Liver (tissue), 9 donors: Measurements from ENCODE around the gene NUP205. TPM values are rescaled to one million over a fixed set of nuclear protein-coding genes. Genes with fewer than 3 reads are reported as not detected.

Experiments
- DNase-seq: peaks from one replicate; pipeline ENCODE4 v3.0.0-alpha.2; 2017; ENCODE audit warnings: low spot score
- H3K27ac ChIP-seq, 2 donors: one replicate each; pipeline ENCODE4 v1.7.0; 2013; ENCODE audit warnings: inconsistent platforms in 2 of 2, low read length in 2 of 2, control low read depth in 1 of 2, low read depth in 1 of 2, mild to moderate bottlenecking in 1 of 2
- H3K27me3 ChIP-seq, 4 donors: one replicate each; pipeline versions ENCODE4 v1.6.1 to v1.7.0; 2013; ENCODE audit warnings: low read length in 3 of 4, inconsistent platforms in 1 of 4, mild to moderate bottlenecking in 1 of 4, moderate library complexity in 1 of 4; ENCODE audit not compliant: control insufficient read depth in 4 of 4, insufficient read depth in 4 of 4
- H3K36me3 ChIP-seq, 4 donors: one replicate each; pipeline versions ENCODE4 v1.6.1 to v1.7.0; 2013; ENCODE audit warnings: low read length in 3 of 4, mild to moderate bottlenecking in 3 of 4, low read depth in 1 of 4, moderate library complexity in 1 of 4; ENCODE audit not compliant: control insufficient read depth in 4 of 4, insufficient read depth in 3 of 4
- H3K4me1 ChIP-seq, 4 donors: one replicate each; pipeline versions ENCODE4 v1.6.1 to v1.7.0; 2013; ENCODE audit warnings: low read length in 3 of 4, mild to moderate bottlenecking in 3 of 4, moderate library complexity in 1 of 4; ENCODE audit not compliant: control insufficient read depth in 4 of 4, insufficient read depth in 4 of 4
- H3K4me3 ChIP-seq, 3 donors: one replicate each; pipeline versions ENCODE4 v1.6.1 to v1.7.0; 2013; ENCODE audit warnings: low read length in 3 of 3, control low read depth in 1 of 3, low read depth in 1 of 3, mild to moderate bottlenecking in 1 of 3
- H3K9ac ChIP-seq, 2 donors: one replicate each; pipeline ENCODE4 v1.7.0; 2013; ENCODE audit warnings: low read length in 2 of 2, mild to moderate bottlenecking in 2 of 2, moderate library complexity in 2 of 2, control low read depth in 1 of 2, low read depth in 1 of 2
- H3K9me3 ChIP-seq, 4 donors: one replicate each; pipeline versions ENCODE4 v1.6.1 to v1.7.0; 2013; ENCODE audit warnings: low read length in 3 of 4; ENCODE audit not compliant: control insufficient read depth in 4 of 4
- CTCF ChIP-seq: fragments of 150-350 bp; IDR thresholded peaks from 2 replicates; pipeline ENCODE4 v1.5.1; 2017; ENCODE audit warnings: improper control_type of control experiment, low read depth, low read length; ENCODE audit not compliant: missing input control
- EGR1 ChIP-seq, 2 donors: IDR thresholded peaks; 2 replicates each; pipeline ENCODE4 v1.6.1; 2016 to 2018; ENCODE audit warnings: antibody characterized with exemption in 2 of 2, low read depth in 2 of 2
- FOXA1 ChIP-seq: IDR thresholded peaks from 2 replicates; pipeline ENCODE4 v1.6.1; 2016; ENCODE audit warnings: antibody characterized with exemption
- FOXA2 ChIP-seq: IDR thresholded peaks from 2 replicates; pipeline ENCODE4 v1.6.1; 2016; ENCODE audit warnings: antibody characterized with exemption
- GABPA ChIP-seq, 2 donors: IDR thresholded peaks in 1 of 2; conservative IDR thresholded peaks in 1 of 2; 2 replicates each; pipeline ENCODE4 v1.6.1; 2016; ENCODE audit warnings: antibody characterized with exemption in 2 of 2, mild to moderate bottlenecking in 1 of 2, moderate library complexity in 1 of 2
- HNF4A ChIP-seq, 2 donors: conservative IDR thresholded peaks; 2 replicates each; pipeline ENCODE4 v1.6.1; 2016; ENCODE audit warnings: antibody characterized with exemption in 2 of 2, mild to moderate bottlenecking in 2 of 2
- HNF4G ChIP-seq: IDR thresholded peaks from 2 replicates; pipeline ENCODE4 v1.6.1; 2016; ENCODE audit warnings: antibody characterized with exemption
- JUND ChIP-seq, 2 donors: IDR thresholded peaks; 2 replicates each; pipeline ENCODE4 v1.6.1; 2016; ENCODE audit warnings: antibody characterized with exemption in 2 of 2
- MAX ChIP-seq: IDR thresholded peaks from 2 replicates; pipeline ENCODE4 v1.6.1; 2016; ENCODE audit warnings: antibody characterized with exemption
- NR2F2 ChIP-seq: IDR thresholded peaks from 2 replicates; pipeline ENCODE4 v1.6.1; 2016; ENCODE audit warnings: antibody characterized with exemption
- RAD21 ChIP-seq, 2 donors: IDR thresholded peaks; 2 replicates each; pipeline ENCODE4 v1.6.1; 2016; ENCODE audit warnings: antibody characterized with exemption in 2 of 2, mild to moderate bottlenecking in 2 of 2
- REST ChIP-seq: IDR thresholded peaks from 2 replicates; pipeline ENCODE4 v1.6.1; 2016; ENCODE audit warnings: antibody characterized with exemption, mild to moderate bottlenecking
- RXRA ChIP-seq, 2 donors: IDR thresholded peaks; 2 replicates each; pipeline ENCODE4 v1.6.1; 2017 to 2018; ENCODE audit warnings: antibody characterized with exemption in 2 of 2, mild to moderate bottlenecking in 1 of 2
- SP1 ChIP-seq: IDR thresholded peaks from 2 replicates; pipeline ENCODE4 v1.6.1; 2018; ENCODE audit warnings: antibody characterized with exemption, mild to moderate bottlenecking
- TAF1 ChIP-seq: conservative IDR thresholded peaks from 2 replicates; pipeline ENCODE4 v1.6.1; 2016; ENCODE audit warnings: antibody characterized with exemption, mild to moderate bottlenecking
- YY1 ChIP-seq: IDR thresholded peaks from 2 replicates; pipeline ENCODE4 v1.6.1; 2016; ENCODE audit warnings: antibody characterized with exemption, mild to moderate bottlenecking
- ZBTB33 ChIP-seq: IDR thresholded peaks from 2 replicates; pipeline ENCODE4 v1.6.1; 2016; ENCODE audit warnings: antibody characterized with exemption
- WGBS: extraction: QIAGEN DNeasy Blood & Tissue Kit; methylation state at CpG from one replicate; pipeline ENCODE4 v1.1.7; 2013; 5-methylcytosine and 5-hydroxymethylcytosine counted together
- polyA plus RNA-seq, 2 donors: library from polyadenylated mRNA; stranded (reverse) in 1 of 2; unstranded in 1 of 2; fragments of 200-250 nt in 1 of 2; fragments of >200 nt in 1 of 2; fragmentation: Nextera tagmentation in 1 of 2; extraction: Ambion mirVana in 1 of 2; gene quantifications; one replicate each; pipeline versions ENCODE4 v1.2.1 to v1.2.3, GENCODE V29; 2013 to 2015
- total RNA-seq, 2 donors: library from RNA; depleted of rRNA; stranded (reverse); fragments of >200 nt; gene quantifications; one replicate each; pipeline ENCODE4 v1.2.3, GENCODE V29; 2014
- donor health status: healthy.
- donor health status: healthy.
- donor health status: healthy.
- donor health status: healthy.
- donor health status: healthy.

NUP205 gene
- total and polyA plus RNA-seq, 4 donors = 6.3 to 27.8 (median 12.0) TPM

GRCh38 chr7:135519233-135519688 is 38.5 kb upstream of the NUP205 start:
- no peak for DNase-seq

GRCh38 chr7:135519871-135520270 is 37.8 kb upstream of the NUP205 start:
- H3K9ac ChIP-seq = no peak overlapping the region
- no peak overlapping the region for H3K4me3 ChIP-seq
- WGBS = 92% methylated on average over 4 of the region's 4 CpGs
- no peak overlapping the region for H3K27ac ChIP-seq
- DNase-seq = no peak
- no peaks in the 10 kb centered on the region for H3K4me1 ChIP-seq
- no peaks in the 10 kb centered on the region for H3K9me3 ChIP-seq
- no peaks in the 10 kb centered on the region for H3K36me3 ChIP-seq
- H3K27me3 ChIP-seq = no peaks in the 10 kb centered on the region
- TF ChIP-seq NR2F2 (no peak), JUND (IDR thresholded peaks at IDR 0.05) (no peak), YY1 (no peak), REST (no peak), FOXA1 (no peak), SP1 (no peak), EGR1 (IDR thresholded peaks at IDR 0.05; ENCODE audit: low read depth in 2 of 2) (no peak), GABPA (IDR thresholded peaks at IDR 0.05 in 1 of 2, conservative IDR thresholded peaks at IDR 0.05 in 1 of 2) (no peak), TAF1 (no peak), RAD21 (IDR thresholded peaks at IDR 0.05) (no peak), HNF4A (conservative IDR thresholded peaks at IDR 0.05) (no peak), HNF4G (no peak)

More at GRCh38 chr7:135519233-135519688, 38.5 kb upstream of the NUP205 start:
- H3K9ac ChIP-seq = no peak overlapping the region
- H3K9me3 ChIP-seq = no peaks in the 10 kb centered on the region
- H3K27me3 ChIP-seq = no peaks in the 10 kb centered on the region
- no peaks in the 10 kb centered on the region for H3K36me3 ChIP-seq
- no peak overlapping the region for H3K4me3 ChIP-seq
- TF ChIP-seq NR2F2 (peak; percentile 82), GABPA (IDR thresholded peaks at IDR 0.05 in 1 of 2, conservative IDR thresholded peaks at IDR 0.05 in 1 of 2) (no peak)
- H3K4me1 ChIP-seq = no peaks in the 10 kb centered on the region
- no peak overlapping the region for H3K27ac ChIP-seq

- H3K36me3 ChIP-seq = no peaks in the 10 kb centered on the region
- H3K4me3 ChIP-seq = no peak overlapping the region
- no peak overlapping the region for H3K27ac ChIP-seq
- H3K9me3 ChIP-seq = no peaks in the 10 kb centered on the region
- 91% methylated on average over 6 of the region's 6 CpGs for WGBS
- no peaks in the 10 kb centered on the region for H3K27me3 ChIP-seq
- no peaks in the 10 kb centered on the region for H3K4me1 ChIP-seq
- H3K9ac ChIP-seq = no peak overlapping the region
- no peak for DNase-seq
- TF ChIP-seq JUND (IDR thresholded peaks at IDR 0.05) (no peak), FOXA1 (no peak), CTCF (no peak), SP1 (no peak), EGR1 (IDR thresholded peaks at IDR 0.05; ENCODE audit: low read depth in 2 of 2) (no peak), NR2F2 (no peak), HNF4A (conservative IDR thresholded peaks at IDR 0.05) (no peak), ZBTB33 (no peak), YY1 (no peak), FOXA2 (no peak), REST (no peak), MAX (no peak), RXRA (IDR thresholded peaks at IDR 0.05) (no peak), TAF1 (no peak)
These were observed 35.2 kb upstream of the NUP205 start for GRCh38 chr7:135522509-135522908.
